GM12873 (cell line): Measurements from ENCODE around the gene LRRC70.

ENCODE experiments used
- CTCF ChIP-seq: IDR thresholded peaks from 2 replicates; pipeline ENCODE4 v1.5.1; 2012; ENCODE audit warnings: low read depth, mild to moderate bottlenecking, moderate library complexity, low read length, control low read depth; ENCODE audit not compliant: insufficient read depth; ENCODE audit errors: missing control alignments

The LRRC70 gene

GRCh38 chr5:62596096-62596495 lies 17.5 kb downstream of the LRRC70 start:
- no peak for TF ChIP-seq CTCF

- no peak for TF ChIP-seq CTCF
These were observed 18.1 kb downstream of the LRRC70 start for GRCh38 chr5:62596691-62597090.

- TF ChIP-seq CTCF, result no peak
These were observed 18.7 kb downstream of the LRRC70 start for GRCh38 chr5:62597314-62597713.

- no peak for TF ChIP-seq CTCF
These were observed 22.1 kb downstream of the LRRC70 start for GRCh38 chr5:62600560-62601252.

GRCh38 chr5:62603934-62604333 lies 25.3 kb downstream of the LRRC70 start:
- TF ChIP-seq CTCF, result no peak

- no peak for TF ChIP-seq CTCF
These were observed 27.0 kb downstream of the LRRC70 start for GRCh38 chr5:62605638-62606037.

GRCh38 chr5:62606878-62607277 lies 28.3 kb downstream of the LRRC70 start:
- TF ChIP-seq CTCF, result no peak

- no peak for TF ChIP-seq CTCF
These were observed 29.0 kb downstream of the LRRC70 start for GRCh38 chr5:62607615-62608014.
